CD4-positive, alpha-beta T cell treated with Interleukin-4 for 1 hour (primary cell): ENCODE results near the gene SFT2D1.

Source experiments
- DNase-seq, 2 donors: peaks; one replicate each; pipeline ENCODE4 v3.0.0-alpha.2; 2020 to 2022

Gene SFT2D1

GRCh38 chr6:166333172-166333995 is 9.0 kb downstream of the SFT2D1 start:
- DNase-seq, result peak; percentile 40 to 62

GRCh38 chr6:166331503-166332415 is 10.6 kb downstream of the SFT2D1 start:
- DNase-seq, result no peak

GRCh38 chr6:166330612-166331011 is 11.7 kb downstream of the SFT2D1 start:
- no peak for DNase-seq

- no peak for DNase-seq
These were observed 16.8 kb downstream of the SFT2D1 start for GRCh38 chr6:166325383-166326042.

- DNase-seq, result no peak
These were observed 18.9 kb downstream of the SFT2D1 start for GRCh38 chr6:166323395-166323794.

- DNase-seq, result no peak
These were observed 23.4 kb downstream of the SFT2D1 start for GRCh38 chr6:166318649-166319600.

GRCh38 chr6:166318227-166318626 is 24.1 kb downstream of the SFT2D1 start:
- no peak for DNase-seq

GRCh38 chr6:166317261-166318212 is 24.8 kb downstream of the SFT2D1 start:
- DNase-seq, result no peak

GRCh38 chr6:166315436-166315835 is 26.9 kb downstream of the SFT2D1 start:
- no peak for DNase-seq

GRCh38 chr6:166314454-166314853 is 27.9 kb downstream of the SFT2D1 start:
- no peak for DNase-seq

- DNase-seq, result peak; percentile 56 to 68
These were observed 28.9 kb downstream of the SFT2D1 start for GRCh38 chr6:166313255-166314070.

GRCh38 chr6:166312832-166313231 is 29.5 kb downstream of the SFT2D1 start:
- no peak for DNase-seq

- DNase-seq, result no peak
These were observed 31.7 kb downstream of the SFT2D1 start for GRCh38 chr6:166310634-166311033.

- DNase-seq, result no peak
These were observed 32.4 kb downstream of the SFT2D1 start for GRCh38 chr6:166309977-166310376.

GRCh38 chr6:166308769-166309589 is 33.4 kb downstream of the SFT2D1 start:
- DNase-seq, result no peak

GRCh38 chr6:166308033-166308768 is 34.1 kb downstream of the SFT2D1 start, which contains the start of gene PRR18:
Gene PRR18 (minus strand): TSS chr6:166308392. CDS start chr6:166308142, 250 bp downstream.
- DNase-seq, result no peak

- no peak for DNase-seq
These were observed 35.0 kb downstream of the SFT2D1 start for GRCh38 chr6:166307082-166308032.
